A549 (cell line): ENCODE measurements around the gene ZNF429. TPM values are rescaled to one million over a fixed set of nuclear protein-coding genes. Genes with fewer than 3 reads are reported as not detected.
"Not testable (repeated sequence)": the region's sequence is repeated elsewhere in the genome, so short reads cannot be mapped to it uniquely, and the experiment has no call there.

Experiments used
- ATAC-seq, 2 experiments: fragments of 200-7000 bp in 1 of 2; fragments of >200 bp in 1 of 2; cut with Nextera tagmentation in 1 of 2; cut with Tn5 transposase in 1 of 2; 3 replicates each; pipeline versions ENCODE4 v1.8.0 to v1.9.1; 2018 to 2020; ENCODE audit warnings: mild to moderate bottlenecking in 1 of 2, moderate library complexity in 1 of 2
- CTCF ChIA-PET: fragments of 300-600 bp; sonication (Branson Sonifier 250); formaldehyde crosslinking; extraction: SDS; loops from one replicate; lab custom pipeline; 2021; ENCODE audit warnings: antibody characterized with exemption, inconsistent platforms; lab: Yijun Ruan, JAX
- POLR2A ChIA-PET: fragments of 350-600 bp; formaldehyde crosslinking; extraction: SDS; loops from one replicate; lab custom pipeline; 2021; ENCODE audit warnings: antibody characterized with exemption, inconsistent platforms; lab: Yijun Ruan, JAX
- DNase-seq, 2 experiments: peaks; one replicate each; pipeline versions ENCODE4 v3.0.0 to v3.0.0-alpha.2; 2011 to 2016; ENCODE audit warnings: low read depth in 1 of 2, low spot score in 1 of 2
- FAIRE-seq: peaks from 2 replicates; lab custom pipeline; 2011; peaks lifted over from hg19 to GRCh38; lab: Jason Lieb, UNC
- H3K27ac ChIP-seq, 2 experiments: fragments of >200 bp; sonication (Bioruptor Twin); formaldehyde crosslinking; 3 replicates each; pipeline ENCODE4 v1.5.1; 2016 to 2017
- H3K4me1 ChIP-seq: fragments of >200 bp; sonication (Bioruptor Twin); formaldehyde crosslinking; 3 replicates; pipeline ENCODE4 v1.6.1; 2016
- H3K4me2 ChIP-seq: fragments of >200 bp; sonication (Bioruptor Twin); formaldehyde crosslinking; 3 replicates; pipeline ENCODE4 v1.6.1; 2016
- H3K4me3 ChIP-seq: fragments of >200 bp; sonication (Bioruptor Twin); formaldehyde crosslinking; 3 replicates; pipeline ENCODE4 v1.5.1; 2016
- H3K9me3 ChIP-seq: fragments of >200 bp; sonication (Bioruptor Twin); formaldehyde crosslinking; 3 replicates; pipeline ENCODE4 v1.6.1; 2016
- CEBPB ChIP-seq, 2 experiments: fragments of >200 bp in 1 of 2; sonication (Bioruptor Twin) in 1 of 2; formaldehyde crosslinking in 1 of 2; IDR thresholded peaks; 2 replicates each; pipeline ENCODE4 v1.6.1; 2012 to 2016
- CTCF ChIP-seq: fragments of >200 bp; sonication (Bioruptor Twin); formaldehyde crosslinking; IDR thresholded peaks from 3 replicates; pipeline ENCODE4 v1.5.1; 2016
- EHF ChIP-seq: fragments of 250-450 bp; sonication (Bioruptor Pico); IDR thresholded peaks from 2 replicates; pipeline ENCODE4 v1.5.0; 2020; ENCODE audit warnings: mild to moderate bottlenecking
- FOSB ChIP-seq: fragments of 250-450 bp; sonication (Bioruptor Pico); IDR thresholded peaks from 2 replicates; pipeline ENCODE4 v1.5.0; 2020; ENCODE audit warnings: mild to moderate bottlenecking, moderate library complexity
- FOSL2 ChIP-seq, 2 experiments: fragments of 450-650 bp in 1 of 2; fragments of >200 bp in 1 of 2; sonication (Bioruptor Twin) in 1 of 2; formaldehyde crosslinking; IDR thresholded peaks; 2 replicates each; pipeline versions ENCODE4 v1.5.0 to v1.6.1; 2016 to 2020; ENCODE audit warnings: mild to moderate bottlenecking in 1 of 2, moderate library complexity in 1 of 2
- FOXS1 ChIP-seq: fragments of 250-450 bp; sonication (Bioruptor Pico); IDR thresholded peaks from 2 replicates; pipeline ENCODE4 v1.5.0; 2020; ENCODE audit warnings: mild to moderate bottlenecking, moderate library complexity
- GATA3 ChIP-seq: IDR thresholded peaks from 2 replicates; pipeline ENCODE4 v1.6.1; 2012; ENCODE audit warnings: borderline replicate concordance
- HOXA7 ChIP-seq: fragments of 250-450 bp; sonication (Bioruptor Pico); IDR thresholded peaks from 2 replicates; pipeline ENCODE4 v1.5.0; 2020; ENCODE audit warnings: mild to moderate bottlenecking, moderate library complexity
- HOXB13 ChIP-seq: fragments of 250-450 bp; sonication (Bioruptor Pico); IDR thresholded peaks from 2 replicates; pipeline ENCODE4 v1.5.0; 2020; ENCODE audit warnings: low read depth, mild to moderate bottlenecking, moderate library complexity
- MYC ChIP-seq: IDR thresholded peaks from 2 replicates; pipeline ENCODE4 v1.6.1; 2012; ENCODE audit warnings: mild to moderate bottlenecking, inconsistent platforms, low read length, improper control_type of control experiment, borderline replicate concordance
- NFE2L2 ChIP-seq: fragments of 150-350 bp; conservative IDR thresholded peaks from 2 replicates; pipeline ENCODE4 v1.6.1; 2014; ENCODE audit warnings: low read length
- PHF8 ChIP-seq: fragments of 200-600 bp; sonication (generic); IDR thresholded peaks from 2 replicates; pipeline ENCODE4 v1.6.1; 2016; ENCODE audit warnings: low read depth, mild to moderate bottlenecking, antibody characterized with exemption, moderate library complexity, borderline replicate concordance
- POLR2A ChIP-seq: IDR thresholded peaks from 2 replicates; pipeline ENCODE4 v1.6.1; 2012; ENCODE audit warnings: mild to moderate bottlenecking, low read length
- RFX5 ChIP-seq: fragments of 450-650 bp; IDR thresholded peaks from 2 replicates; pipeline ENCODE4 v1.7.1; 2014; ENCODE audit warnings: antibody characterized with exemption, mild to moderate bottlenecking, moderate library complexity
- SMC3 ChIP-seq: fragments of >200 bp; sonication (Bioruptor Twin); formaldehyde crosslinking; IDR thresholded peaks from 3 replicates; pipeline ENCODE4 v1.6.1; 2018; ENCODE audit warnings: inconsistent platforms
- SREBF2 ChIP-seq: fragments of 450-650 bp; IDR thresholded peaks from 2 replicates; pipeline ENCODE4 v1.6.1; 2014; ENCODE audit warnings: mild to moderate bottlenecking, moderate library complexity
- ZFP36 ChIP-seq: fragments of 450-650 bp; IDR thresholded peaks from 2 replicates; pipeline ENCODE4 v1.6.1; 2014; ENCODE audit warnings: borderline replicate concordance; ENCODE audit not compliant: partially characterized antibody
- ZSCAN20 ChIP-seq: fragments of 250-450 bp; sonication (Bioruptor Pico); IDR thresholded peaks from 2 replicates; pipeline ENCODE4 v1.8.0; 2022; ENCODE audit warnings: mild to moderate bottlenecking, moderate library complexity
- WGBS: methylation state at CpG from one replicate; pipeline ENCODE4 v1.1.6; 2017; ENCODE audit errors: missing lambda C conversion rate; 5-methylcytosine and 5-hydroxymethylcytosine counted together
- polyA plus RNA-seq, 4 experiments: library from polyadenylated mRNA; depleted of rRNA in 3 of 4; stranded (reverse); fragments of >200 nt; fragmentation: RNase III in 1 of 4; extraction: RNeasy Plus Mini Kit Qiagen cat#74134 plus additional on column Dnase treatment in 1 of 4; gene quantifications; 2 replicates in 3 of 4; 3 replicates in 1 of 4; pipeline ENCODE4 v1.2.3, GENCODE V29; 2011 to 2017

ZNF429 gene
- polyA plus RNA-seq, 2 of the 4 experiments (the other 2 are of a cell fraction): not detected

GRCh38 chr19:21492947-21493906 is 12.2 kb upstream of the ZNF429 start:
- ATAC-seq: no peak
- no peak overlapping the region for H3K4me3 ChIP-seq
- TF ChIP-seq RFX5 (no peak), EHF (no peak), FOSL2 (IDR thresholded peaks at IDR 0.05) (no peak), FOSL2 (CRISPR knock-in tag; IDR thresholded peaks at IDR 0.05) (no peak), GATA3 (no peak)
- TF ChIP-seq, all 56 proteins: peak for 0
- FAIRE-seq (no peak), DNase-seq (no peak)
- ChIA-PET POLR2A (no interaction called here), CTCF (no interaction called here)
- Histone ChIP-seq H3K27ac (no peak overlapping the region), H3K4me2 (no peak overlapping the region), H3K4me1 (no peaks in the 10 kb centered on the region), H3K9me3 (no peaks in the 10 kb centered on the region)
- WGBS: 32% methylated on average over 6 of the region's 9 CpGs

- H3K4me3 ChIP-seq: no peak overlapping the region
- H3K9me3 ChIP-seq: no peaks in the 10 kb centered on the region
- ATAC-seq (no peak), DNase-seq (no peak), FAIRE-seq (no peak)
- WGBS: 6% methylated on average over 3 of the region's 4 CpGs
- H3K4me1 ChIP-seq: no peaks in the 10 kb centered on the region
- no peak overlapping the region for H3K27ac ChIP-seq
- TF ChIP-seq FOXS1 (CRISPR knock-in tag) (no peak), CEBPB (IDR thresholded peaks at IDR 0.05) (no peak), MYC (no peak), ZSCAN20 (no peak), NFE2L2 (no peak), ZFP36 (no peak)
- TF ChIP-seq, all 56 proteins: peak for 0
- ChIA-PET POLR2A (no interaction called here), CTCF (no interaction called here)
- no peak overlapping the region for H3K4me2 ChIP-seq
Measured at GRCh38 chr19:21496876-21497275, 8.5 kb upstream of the ZNF429 start.

- CTCF ChIA-PET: no interaction called here
- Histone ChIP-seq H3K9me3 (no peaks in the 10 kb centered on the region), H3K4me1 (no peaks in the 10 kb centered on the region), H3K4me3 (no peak overlapping the region), H3K4me2 (no peak overlapping the region), H3K27ac (no peak overlapping the region)
- 33% methylated on average over 2 of the region's 2 CpGs for WGBS
- FAIRE-seq (no peak), DNase-seq (no peak), ATAC-seq (no peak)
- TF ChIP-seq FOSB (no peak), PHF8 (no peak), HOXB13 (CRISPR knock-in tag) (no peak), CTCF (no peak), POLR2A (no peak)
- POLR2A ChIA-PET: no interaction called here
Measured at GRCh38 chr19:21498651-21499050, 6.8 kb upstream of the ZNF429 start.

- FAIRE-seq: no peak
- TF ChIP-seq SMC3 (no peak), HOXA7 (CRISPR knock-in tag) (no peak), SREBF2 (no peak)
- H3K4me2 ChIP-seq: no peak overlapping the region
- no peak for DNase-seq
- no peaks in the 10 kb centered on the region; the same call in 1 of the 3 replicates for H3K9me3 ChIP-seq
- POLR2A ChIA-PET: no interaction called here
- WGBS: 18% methylated on average over 5 of the region's 5 CpGs
- H3K27ac ChIP-seq: no peak overlapping the region
- no peaks in the 10 kb centered on the region for H3K4me1 ChIP-seq
- ATAC-seq: no peak
- no peak overlapping the region for H3K4me3 ChIP-seq
- CTCF ChIA-PET: interaction anchor here (0.7 kb wide), 1 partner anchor 189 kb away, joined by 4 read pairs; no protein-coding TSS in a partner anchor
Measured at GRCh38 chr19:21508198-21508597, 2.8 kb downstream of the ZNF429 start.

GRCh38 chr19:21511058-21511457 is 5.7 kb downstream of the ZNF429 start:
- WGBS: no CpG with 5 or more reads among the region's 25 CpGs
- DNase-seq: not testable (repeated sequence)

GRCh38 chr19:21512609-21513008 is 7.2 kb downstream of the ZNF429 start:
- POLR2A ChIA-PET, H3K4me3 ChIP-seq, H3K4me1 ChIP-seq, DNase-seq, H3K9me3 ChIP-seq, CTCF ChIA-PET, FAIRE-seq, H3K4me2 ChIP-seq, ATAC-seq, H3K27ac ChIP-seq: not testable (repeated sequence)
- 6% methylated on average over 7 of the region's 7 CpGs for WGBS

More at GRCh38 chr19:21511058-21511457, 5.7 kb downstream of the ZNF429 start:
- H3K4me2 ChIP-seq, H3K4me3 ChIP-seq, H3K4me1 ChIP-seq, FAIRE-seq, H3K9me3 ChIP-seq, H3K27ac ChIP-seq, POLR2A ChIA-PET, CTCF ChIA-PET, ATAC-seq: not testable (repeated sequence)
